Endothelial cell of umbilical vein (primary cell): Measurements from ENCODE around the gene NRXN3. TPM values are rescaled to one million over a fixed set of nuclear protein-coding genes. Genes with fewer than 3 reads are reported as not detected.

Experiments
- BruUV-seq: library from RNA; stranded (reverse); fragments of 400-500 nt; replicated peaks from 2 replicates; lab custom pipeline; 2021; lab: Mats Ljungman, UMichigan
- CTCF ChIA-PET: fragments of 300-600, 350-600 bp; sonication (Branson Sonifier 250); formaldehyde crosslinking; loops from one replicate; lab custom pipeline; 2021; ENCODE audit warnings: antibody characterized with exemption, inconsistent platforms; lab: Charles Lee
- POLR2A ChIA-PET: fragments of 300-600, 350-600 bp; sonication (Branson Sonifier 250); formaldehyde crosslinking; loops from one replicate; lab custom pipeline; 2021; ENCODE audit warnings: antibody characterized with exemption, inconsistent platforms; lab: Charles Lee
- DNase-seq: peaks from one replicate; pipeline ENCODE4 v3.0.0-alpha.2; 2011; ENCODE audit warnings: low read depth, low spot score
- FAIRE-seq: peaks from 2 replicates; lab custom pipeline; 2011; peaks lifted over from hg19 to GRCh38; lab: Jason Lieb, UNC
- H2AFZ ChIP-seq: 2 replicates; pipeline ENCODE4 v1.6.0; 2012; ENCODE audit warnings: low read depth, low read length, control low read depth, inconsistent platforms
- H3K27ac ChIP-seq: 2 replicates; pipeline ENCODE4 v1.5.1; 2011; ENCODE audit warnings: low read depth, mild to moderate bottlenecking, control low read depth, low read length, moderate library complexity; ENCODE audit not compliant: insufficient read depth
- H3K27me3 ChIP-seq, 2 experiments: 2 replicates each; pipeline versions ENCODE4 v1.6.0 to v1.6.1; 2011; ENCODE audit warnings: low read length in 2 of 2, mixed read lengths in 1 of 2; ENCODE audit not compliant: control insufficient read depth in 2 of 2, insufficient read depth in 2 of 2
- H3K36me3 ChIP-seq, 2 experiments: 2 replicates in 1 of 2; 3 replicates in 1 of 2; pipeline ENCODE4 v1.5.1; 2011; ENCODE audit warnings: low read length in 2 of 2, mild to moderate bottlenecking in 1 of 2, moderate library complexity in 1 of 2; ENCODE audit not compliant: control insufficient read depth in 2 of 2, insufficient read depth in 2 of 2; ENCODE audit errors: extremely low read depth in 1 of 2
- H3K4me1 ChIP-seq: 3 replicates; pipeline ENCODE4 v1.5.1; 2011; ENCODE audit warnings: mild to moderate bottlenecking, low read length; ENCODE audit not compliant: control insufficient read depth, insufficient read depth; ENCODE audit errors: extremely low read depth
- H3K4me2 ChIP-seq: 2 replicates; pipeline ENCODE4 v1.6.1; 2011; ENCODE audit warnings: low read length, control low read depth, mixed read lengths; ENCODE audit not compliant: insufficient read depth
- H3K4me3 ChIP-seq, 3 experiments: fragments of 200-600 bp in 1 of 3; sonication (generic), shearing (Covaris generic) in 1 of 3; replicated peaks in 1 of 3; 2 replicates each; pipeline ENCODE4 v1.5.1; 2011 to 2016; ENCODE audit warnings: control low read depth in 3 of 3, low read length in 3 of 3, mild to moderate bottlenecking in 2 of 3, inconsistent platforms in 1 of 3, low read depth in 1 of 3, moderate library complexity in 1 of 3; ENCODE audit not compliant: insufficient read depth in 1 of 3
- H3K79me2 ChIP-seq: 2 replicates; pipeline ENCODE4 v1.6.0; 2012; ENCODE audit warnings: low read length, inconsistent platforms; ENCODE audit not compliant: control insufficient read depth, insufficient read depth
- H3K9ac ChIP-seq: replicated peaks from 2 replicates; pipeline ENCODE3; 2011; ENCODE audit warnings: low read length, control low read depth; ENCODE audit not compliant: insufficient read depth; ENCODE audit errors: extremely low read depth
- H3K9me1 ChIP-seq: replicated peaks from 3 replicates; pipeline ENCODE4 v1.6.0; 2011; ENCODE audit warnings: mild to moderate bottlenecking, low read length; ENCODE audit not compliant: control insufficient read depth, insufficient read depth; ENCODE audit errors: extremely low read depth
- H3K9me3 ChIP-seq: replicated peaks from 2 replicates; pipeline ENCODE4 v1.5.1; 2012; ENCODE audit warnings: low read length, inconsistent platforms; ENCODE audit not compliant: control insufficient read depth, insufficient read depth
- H4K20me1 ChIP-seq: replicated peaks from 2 replicates; pipeline ENCODE3; 2011; ENCODE audit warnings: mild to moderate bottlenecking, low read length; ENCODE audit not compliant: control insufficient read depth, insufficient read depth; ENCODE audit errors: extremely low read depth
- CTCF ChIP-seq, 2 donors: IDR thresholded peaks; 1 replicate in 1 of 2; 2 replicates in 1 of 2; pipeline ENCODE4 v1.5.1; 2011; ENCODE audit warnings: low read length in 2 of 2, mild to moderate bottlenecking in 2 of 2, moderate library complexity in 2 of 2, control low read depth in 1 of 2, inconsistent platforms in 1 of 2, low read depth in 1 of 2; ENCODE audit not compliant: insufficient read depth in 1 of 2; ENCODE audit errors: extremely low read depth in 1 of 2
- FOS ChIP-seq: IDR thresholded peaks from 2 replicates; pipeline ENCODE4 v1.6.1; 2011; ENCODE audit warnings: mild to moderate bottlenecking, low read length, moderate library complexity, borderline replicate concordance; ENCODE audit not compliant: insufficient read depth
- GATA2 ChIP-seq: IDR thresholded peaks from 2 replicates; pipeline ENCODE4 v1.7.0; 2011; ENCODE audit warnings: low read depth, mild to moderate bottlenecking, moderate library complexity, mixed read lengths, low read length; ENCODE audit not compliant: insufficient read length, insufficient read depth
- JUN ChIP-seq: IDR thresholded peaks from 2 replicates; pipeline ENCODE4 v1.6.1; 2011; ENCODE audit warnings: borderline replicate concordance, low read depth; ENCODE audit not compliant: insufficient read length, insufficient read depth
- MAX ChIP-seq: IDR thresholded peaks from 2 replicates; pipeline ENCODE4 v1.6.1; 2011; ENCODE audit not compliant: insufficient read depth, insufficient read length
- MYC ChIP-seq: IDR thresholded peaks from one replicate; pipeline ENCODE4 v1.6.1; 2011; ENCODE audit warnings: mild to moderate bottlenecking, low read depth, low read length
- POLR2A ChIP-seq: IDR thresholded peaks from 2 replicates; pipeline ENCODE4 v1.6.1; 2012; ENCODE audit warnings: low read depth, mild to moderate bottlenecking, control low read depth, low read length
- POLR2AphosphoS5 ChIP-seq: IDR thresholded peaks from 2 replicates; pipeline ENCODE4 v1.6.1; 2012; ENCODE audit warnings: low read depth, mild to moderate bottlenecking, control low read depth, low read length, moderate library complexity; ENCODE audit not compliant: insufficient read depth
- dilution Hi-C: fragments of 300-500 bp; cut with MboI; formaldehyde crosslinking; loops from one replicate; pipeline ENCODE4 v1.15.0; 2019; ENCODE audit warnings: low sequenced_read_pairs; ENCODE audit not compliant: extremely low pct_ligation_motif_present
- intact Hi-C: fragments of 100-400 bp; cut with micrococcal nuclease; formaldehyde crosslinking; loops from one replicate; pipeline ENCODE4 v1.10.0; 2022
- polyA plus RNA-seq, 4 experiments: library from polyadenylated mRNA; depleted of rRNA in 3 of 4; stranded (reverse) in 3 of 4; unstranded in 1 of 4; fragments of >200 nt; gene quantifications; 2 replicates each; pipeline versions ENCODE4 v1.2.1 to v1.2.3, GENCODE V29; 2011 to 2012; ENCODE audit warnings: missing spikeins in 1 of 4
- total RNA-seq: library from RNA; stranded (reverse); gene quantifications from 2 replicates; pipeline ENCODE4 v1.2.3, GENCODE V29; 2021

Gene NRXN3
- total and polyA plus RNA-seq, 2 donors (not counting 3 experiments of a cell fraction or from before 2014, with no cell fraction given), result 0.72 to 4.2 TPM

DNA sequence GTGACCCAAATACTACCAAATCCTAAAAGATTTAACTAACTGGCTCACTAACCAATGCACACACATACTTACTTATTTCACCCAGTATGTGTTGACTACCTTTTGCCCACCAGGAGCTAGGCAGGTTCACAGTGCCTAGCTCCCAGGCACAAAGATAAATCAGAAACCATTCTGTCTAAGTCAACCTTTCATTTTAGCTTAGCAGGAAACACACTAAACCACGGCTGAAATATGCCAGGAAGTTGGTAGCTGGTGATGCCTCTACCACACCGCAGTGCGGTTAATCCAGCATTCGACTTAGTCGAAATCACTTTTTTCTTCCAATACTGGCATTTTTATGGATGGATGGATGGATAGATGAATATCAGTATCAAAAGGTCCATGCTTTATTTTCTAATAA, 1443.5 kb downstream of the NRXN3 start:
- intact Hi-C loops (no loop called here), dilution Hi-C loops (no loop called here)
- Histone ChIP-seq H3K27me3 (no peaks in the 10 kb centered on the region), H3K79me2 (no peaks in the 10 kb centered on the region), H3K4me2 (no peak overlapping the region), H3K9me3 (no peaks in the 10 kb centered on the region), H3K4me1 (no peaks in the 10 kb centered on the region), H3K36me3 (no peaks in the 10 kb centered on the region), H2AFZ (no peak overlapping the region), H3K9me1 (no peaks in the 10 kb centered on the region), H3K9ac (no peak overlapping the region), H3K27ac (no peak overlapping the region), H3K4me3 (no peak overlapping the region), H4K20me1 (no peaks in the 10 kb centered on the region)
- FAIRE-seq (no peak), DNase-seq (no peak)
- ChIA-PET POLR2A (no interaction called here), CTCF (no interaction called here)
- BruUV-seq, result no TSS peak
- TF ChIP-seq MAX (no peak), JUN (no peak), MYC (no peak), FOS (no peak), POLR2A (no peak), POLR2AphosphoS5 (no peak), CTCF (IDR thresholded peaks at IDR 0.05; ENCODE audit: extremely low read depth in 1 of 2, insufficient read depth in 1 of 2, low read depth in 1 of 2, low read length in 2 of 2) (no peak), GATA2 (no peak)
